Kidney epithelial cell (primary cell): Measurements from ENCODE around the gene ZNF256. TPM values are rescaled to one million over a fixed set of nuclear protein-coding genes. Genes with fewer than 3 reads are reported as not detected.

Source experiments
- DNase-seq: peaks from one replicate; pipeline ENCODE4 v3.0.0-alpha.2; 2010; ENCODE audit warnings: low read depth
- H3K27me3 ChIP-seq: 2 replicates; pipeline ENCODE4 v1.6.0; 2011; ENCODE audit warnings: low read length; ENCODE audit not compliant: control insufficient read depth, insufficient read depth
- H3K36me3 ChIP-seq: 2 replicates; pipeline ENCODE4 v1.5.1; 2011; ENCODE audit warnings: low read length; ENCODE audit not compliant: control insufficient read depth, insufficient read depth
- H3K4me3 ChIP-seq: 2 replicates; pipeline ENCODE4 v1.5.1; 2011; ENCODE audit warnings: low read depth, mild to moderate bottlenecking, control low read depth, low read length
- total RNA-seq: library from RNA; depleted of rRNA; stranded (reverse); fragments of >200 nt; gene quantifications from 2 replicates; pipeline ENCODE4 v1.2.3, GENCODE V29; 2015
- TF ChIP-seq, protein P1 (sequence below): IDR thresholded peaks from 2 replicates; pipeline ENCODE4 v1.5.1; 2011; ENCODE audit warnings: mild to moderate bottlenecking, moderate library complexity, low read length, control low read depth, inconsistent platforms; ENCODE audit not compliant: insufficient read depth, poor library complexity, severe bottlenecking

ZNF256 gene
- total RNA-seq, 1 donor from 2014 or later: 3.1 TPM

- no peaks in the 10 kb centered on the region for H3K27me3 ChIP-seq
- DNase-seq: no peak
- H3K36me3 ChIP-seq: peaks cover 2% of the 10 kb centered on the region
- TF ChIP-seq, protein P1, sequence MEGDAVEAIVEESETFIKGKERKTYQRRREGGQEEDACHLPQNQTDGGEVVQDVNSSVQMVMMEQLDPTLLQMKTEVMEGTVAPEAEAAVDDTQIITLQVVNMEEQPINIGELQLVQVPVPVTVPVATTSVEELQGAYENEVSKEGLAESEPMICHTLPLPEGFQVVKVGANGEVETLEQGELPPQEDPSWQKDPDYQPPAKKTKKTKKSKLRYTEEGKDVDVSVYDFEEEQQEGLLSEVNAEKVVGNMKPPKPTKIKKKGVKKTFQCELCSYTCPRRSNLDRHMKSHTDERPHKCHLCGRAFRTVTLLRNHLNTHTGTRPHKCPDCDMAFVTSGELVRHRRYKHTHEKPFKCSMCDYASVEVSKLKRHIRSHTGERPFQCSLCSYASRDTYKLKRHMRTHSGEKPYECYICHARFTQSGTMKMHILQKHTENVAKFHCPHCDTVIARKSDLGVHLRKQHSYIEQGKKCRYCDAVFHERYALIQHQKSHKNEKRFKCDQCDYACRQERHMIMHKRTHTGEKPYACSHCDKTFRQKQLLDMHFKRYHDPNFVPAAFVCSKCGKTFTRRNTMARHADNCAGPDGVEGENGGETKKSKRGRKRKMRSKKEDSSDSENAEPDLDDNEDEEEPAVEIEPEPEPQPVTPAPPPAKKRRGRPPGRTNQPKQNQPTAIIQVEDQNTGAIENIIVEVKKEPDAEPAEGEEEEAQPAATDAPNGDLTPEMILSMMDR: no peak
- no peak overlapping the region for H3K4me3 ChIP-seq
Measured at GRCh38 chr19:57914531-57914930, 33.0 kb downstream of the ZNF256 start.

DNA sequence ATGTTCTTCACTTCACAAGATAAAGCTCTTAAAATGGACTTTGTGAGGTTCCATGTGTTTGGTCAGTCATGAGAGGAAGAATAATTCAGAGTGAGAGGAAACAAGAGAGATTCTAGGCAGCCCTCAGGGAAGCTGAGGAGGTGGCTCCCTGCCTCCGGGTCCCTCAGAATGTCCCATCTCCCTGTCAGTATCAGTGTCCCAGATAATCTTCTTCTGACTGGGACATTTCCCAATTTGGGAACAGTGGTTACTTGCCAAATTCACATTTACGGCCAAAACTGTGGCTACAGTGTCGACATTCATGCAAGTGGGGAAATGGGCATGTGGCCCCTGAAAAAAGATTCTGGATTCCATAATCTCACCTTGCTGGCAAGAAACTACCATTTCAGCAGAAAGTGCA is 40.1 kb downstream of the ZNF256 start:
- no peak for DNase-seq
- Histone ChIP-seq H3K36me3 (peaks cover 3% of the 10 kb centered on the region), H3K4me3 (no peak overlapping the region), H3K27me3 (no peaks in the 10 kb centered on the region)
- TF ChIP-seq, protein P1: no peak

DNA sequence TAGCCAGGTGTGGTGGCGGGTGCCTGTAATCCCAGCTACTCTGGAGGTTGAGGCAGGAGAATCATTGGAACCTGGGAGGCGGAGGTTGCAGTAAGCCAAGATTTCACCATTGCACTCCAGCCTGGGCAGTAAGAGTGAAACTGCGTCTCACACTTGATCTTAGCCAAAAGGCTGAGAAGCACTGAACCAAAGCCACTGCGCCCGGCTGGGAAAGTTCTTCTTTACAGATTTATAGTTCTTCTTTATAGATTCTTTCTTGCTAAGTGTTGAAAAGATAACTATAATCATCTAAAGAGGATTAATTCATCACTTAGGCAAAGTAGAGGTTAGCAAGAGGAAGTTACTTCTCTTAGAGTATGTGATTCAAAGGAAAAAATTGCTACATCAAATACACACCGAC is 42.2 kb downstream of the ZNF256 start:
- Histone ChIP-seq H3K4me3 (no peak overlapping the region), H3K27me3 (no peaks in the 10 kb centered on the region), H3K36me3 (peaks cover 1% of the 10 kb centered on the region)
- DNase-seq: no peak
- TF ChIP-seq, protein P1: no peak

DNA sequence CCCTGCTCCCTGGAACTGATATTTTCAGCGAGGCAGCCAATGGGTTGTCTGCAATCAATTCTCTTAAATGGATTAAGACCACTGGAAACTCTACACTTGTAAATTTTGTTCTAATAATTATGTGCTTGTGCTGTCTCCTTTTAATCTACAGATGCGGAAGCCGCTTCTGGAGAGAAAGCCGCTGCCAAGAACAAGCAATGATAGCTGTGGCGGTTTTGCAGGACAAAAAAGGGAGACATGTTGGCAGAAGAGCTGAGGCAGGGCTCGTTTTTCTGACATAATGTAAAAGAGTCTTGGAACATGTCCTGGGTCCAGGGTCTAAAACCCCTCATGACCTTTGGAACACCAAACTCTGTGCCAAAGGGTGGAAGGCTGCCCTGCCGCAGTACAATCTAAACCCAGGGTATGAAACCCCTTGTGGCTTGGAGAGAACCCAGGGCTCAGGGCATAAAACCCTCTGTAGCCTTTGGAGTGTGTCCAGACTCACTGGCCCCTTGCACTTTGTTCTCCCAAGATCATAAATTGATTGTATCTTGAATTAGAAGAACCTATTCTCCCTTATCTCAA is 43.8 kb downstream of the ZNF256 start:
- no peak for DNase-seq
- peaks cover 1% of the 10 kb centered on the region for H3K36me3 ChIP-seq
- H3K4me3 ChIP-seq: no peak overlapping the region
- no peaks in the 10 kb centered on the region for H3K27me3 ChIP-seq
- TF ChIP-seq, protein P1: no peak

DNA sequence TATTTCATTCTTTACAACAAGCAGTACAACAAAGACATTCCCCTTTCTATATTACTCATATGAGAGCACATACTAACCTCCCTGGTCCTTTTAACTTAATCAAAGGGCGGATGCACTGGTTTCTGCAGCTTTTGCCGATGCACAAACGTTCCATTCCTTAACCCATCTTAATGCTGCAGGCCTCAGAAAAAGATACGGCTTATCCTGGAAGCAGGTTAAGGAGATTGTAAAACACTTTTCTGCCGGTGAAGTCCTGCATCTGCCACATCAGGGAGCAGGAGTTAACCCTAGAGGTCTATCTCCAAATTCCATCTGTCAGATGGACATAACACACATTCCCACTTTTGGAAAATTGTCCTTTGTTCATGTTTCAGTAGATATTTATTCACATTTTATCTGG is 47.2 kb downstream of the ZNF256 start:
- no peak overlapping the region for H3K4me3 ChIP-seq
- H3K36me3 ChIP-seq: no peaks in the 10 kb centered on the region
- DNase-seq: no peak
- TF ChIP-seq, protein P1: no peak
- H3K27me3 ChIP-seq: no peaks in the 10 kb centered on the region

Other genes with a start within 250 kb of the ZNF256 start
- gene ZNF154, start 238.5 kb downstream of the ZNF256 start, total RNA-seq: 2.9 and 3.3 TPM in 2 replicates
- 2.9 and 4.2 TPM in 2 replicates for gene ZNF671, start 220.1 kb downstream of the ZNF256 start, total RNA-seq
- 9.9 and 12.2 TPM in 2 replicates for gene ZNF776, start 200.9 kb downstream of the ZNF256 start, total RNA-seq
- gene ZNF586, start 178.0 kb downstream of the ZNF256 start, total RNA-seq: 9.0 and 10.9 TPM in 2 replicates
- gene ZNF552, start 132.8 kb downstream of the ZNF256 start, total RNA-seq: 7.9 and 8.2 TPM in 2 replicates
- gene ZNF587B, start 117.4 kb downstream of the ZNF256 start, total RNA-seq: 15.3 and 16.3 TPM in 2 replicates
- 15.8 and 19.3 TPM in 2 replicates for gene ZNF587, start 97.8 kb downstream of the ZNF256 start, total RNA-seq
- 9.9 and 19.3 TPM in 2 replicates for gene ZNF814, start 58.7 kb downstream of the ZNF256 start, total RNA-seq
- gene ZNF417, start 31.1 kb downstream of the ZNF256 start, total RNA-seq: 7.3 and 12.3 TPM in 2 replicates
- gene ZNF418, start 12.3 kb downstream of the ZNF256 start, total RNA-seq: 1.9 and 2.6 TPM in 2 replicates
- 0.17 TPM in 1 of 2 replicates, not detected in the other for gene C19orf18, start 26.8 kb upstream of the ZNF256 start, total RNA-seq
- 14.4 and 17.0 TPM in 2 replicates for gene ZNF606, start 55.1 kb upstream of the ZNF256 start, total RNA-seq
- not detected in 2 replicates for gene ZSCAN1, start 86.3 kb upstream of the ZNF256 start, total RNA-seq
- gene ZNF135, start 111.6 kb upstream of the ZNF256 start, total RNA-seq: 4.6 and 5.1 TPM in 2 replicates
- 64.9 and 79.3 TPM in 2 replicates for gene ZSCAN18, start 150.5 kb upstream of the ZNF256 start, total RNA-seq
- gene ZNF329, start 203.1 kb upstream of the ZNF256 start, total RNA-seq: 5.7 and 10.5 TPM in 2 replicates
- gene ZNF274, start 235.4 kb upstream of the ZNF256 start, total RNA-seq: 16.8 and 25.3 TPM in 2 replicates